Nephron progenitor cell (in vitro differentiated cells): Measurements from ENCODE around the gene NUDT16L1.
A peak's percentile ranks its signal among the peaks of the same experiment; 100 is the strongest.

Experiments used
- DNase-seq: peaks from one replicate; pipeline ENCODE4 v3.0.0; 2021
- H3K27ac Mint-ChIP-seq: 2 replicates; pipeline ENCODE4 v1.8.0; 2021; ENCODE audit warnings: mild to moderate bottlenecking, moderate library complexity, mixed read lengths
- H3K27me3 Mint-ChIP-seq: 2 replicates; pipeline ENCODE4 v1.8.0; 2021; ENCODE audit warnings: mild to moderate bottlenecking, low read depth, mixed read lengths; ENCODE audit not compliant: poor library complexity
- H3K36me3 Mint-ChIP-seq: 2 replicates; pipeline ENCODE4 v1.8.0; 2021; ENCODE audit warnings: low read depth, mixed read lengths
- H3K4me1 Mint-ChIP-seq: 2 replicates; pipeline ENCODE4 v1.8.0; 2021; ENCODE audit warnings: mixed read lengths
- H3K4me3 Mint-ChIP-seq: 2 replicates; pipeline ENCODE4 v1.8.0; 2021; ENCODE audit warnings: mild to moderate bottlenecking, moderate library complexity, mixed read lengths
- H3K9me3 Mint-ChIP-seq: 2 replicates; pipeline ENCODE4 v1.8.0; 2021; ENCODE audit warnings: mild to moderate bottlenecking, moderate library complexity, mixed read lengths
- TF ChIP-seq, protein P1 (sequence below): fragments of 200-600 bp; sonication (generic); IDR thresholded peaks from 2 replicates; pipeline ENCODE4 v1.5.0; 2021; ENCODE audit warnings: antibody characterized with exemption

NUDT16L1 gene

DNA sequence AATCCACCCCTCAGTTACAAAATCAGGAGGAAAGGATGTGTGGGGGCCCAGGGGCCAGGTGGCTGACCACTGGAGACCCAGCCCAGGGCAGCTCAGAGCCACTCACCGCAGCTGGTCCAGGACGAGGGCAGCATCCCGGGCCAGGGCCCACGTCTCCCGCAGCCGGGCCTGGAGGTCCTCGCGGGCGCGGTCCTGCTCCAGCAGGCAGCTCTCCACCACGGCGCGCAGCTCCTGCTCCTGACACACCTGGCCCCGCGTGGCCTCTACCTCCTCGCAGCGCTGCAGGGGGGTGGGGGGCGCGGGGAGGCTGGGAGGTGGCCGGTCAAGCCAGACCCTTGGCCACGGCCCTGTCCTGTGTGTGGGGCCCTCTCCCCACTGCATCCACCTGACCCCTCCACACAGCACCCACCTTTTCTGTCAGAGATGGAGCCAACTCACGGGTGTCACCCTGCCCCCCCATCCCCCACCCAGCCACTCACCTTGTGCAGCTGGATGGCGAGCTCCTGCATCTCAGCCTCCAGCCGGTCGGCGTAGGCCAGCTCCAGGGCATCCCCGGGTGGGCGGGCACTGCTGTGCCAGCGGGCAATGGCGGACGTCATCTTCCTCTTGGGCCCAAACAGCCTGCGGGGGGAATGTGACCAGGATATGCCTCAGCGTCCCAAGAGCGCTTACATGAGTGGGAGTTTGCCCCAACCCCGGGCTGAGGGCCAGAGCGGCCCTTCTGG is 5.1 kb downstream of the NUDT16L1 start:
- H3K36me3 Mint-ChIP-seq: peaks cover 18% of the 10 kb centered on the region
- DNase-seq: no peak

DNA sequence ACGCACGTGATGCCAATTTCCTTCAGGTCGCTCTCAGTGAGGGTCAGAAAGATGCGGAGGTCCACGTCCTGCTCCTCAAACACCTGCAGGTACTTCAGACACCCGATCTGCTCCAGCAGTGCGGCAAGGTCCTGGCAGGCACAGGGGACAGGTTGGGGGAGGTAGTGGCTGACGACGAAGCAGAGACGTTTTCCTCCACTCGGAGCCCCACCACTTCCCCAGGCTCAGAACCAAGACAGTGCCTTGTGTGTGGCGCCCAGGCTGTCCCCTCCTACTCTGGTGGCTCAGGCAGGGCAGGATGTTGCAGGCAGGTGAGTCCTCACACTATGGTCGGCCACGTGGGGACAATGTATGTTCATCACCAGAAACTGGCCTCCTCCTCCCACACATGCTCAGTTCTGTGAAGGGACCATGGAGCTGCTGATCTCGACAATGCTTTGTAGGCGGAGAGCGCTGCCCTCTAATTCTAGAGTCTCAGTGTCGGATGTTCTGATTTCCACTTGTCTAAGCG is 5.7 kb downstream of the NUDT16L1 start:
- peak overlapping the region; percentile 80 for H3K27ac Mint-ChIP-seq
- no peaks in the 10 kb centered on the region for H3K9me3 Mint-ChIP-seq
- peaks cover 59% of the 10 kb centered on the region for H3K4me1 Mint-ChIP-seq
- no peaks in the 10 kb centered on the region for H3K27me3 Mint-ChIP-seq
- no peak overlapping the region for H3K4me3 Mint-ChIP-seq
- H3K36me3 Mint-ChIP-seq: peaks cover 18% of the 10 kb centered on the region
- TF ChIP-seq, protein P1, sequence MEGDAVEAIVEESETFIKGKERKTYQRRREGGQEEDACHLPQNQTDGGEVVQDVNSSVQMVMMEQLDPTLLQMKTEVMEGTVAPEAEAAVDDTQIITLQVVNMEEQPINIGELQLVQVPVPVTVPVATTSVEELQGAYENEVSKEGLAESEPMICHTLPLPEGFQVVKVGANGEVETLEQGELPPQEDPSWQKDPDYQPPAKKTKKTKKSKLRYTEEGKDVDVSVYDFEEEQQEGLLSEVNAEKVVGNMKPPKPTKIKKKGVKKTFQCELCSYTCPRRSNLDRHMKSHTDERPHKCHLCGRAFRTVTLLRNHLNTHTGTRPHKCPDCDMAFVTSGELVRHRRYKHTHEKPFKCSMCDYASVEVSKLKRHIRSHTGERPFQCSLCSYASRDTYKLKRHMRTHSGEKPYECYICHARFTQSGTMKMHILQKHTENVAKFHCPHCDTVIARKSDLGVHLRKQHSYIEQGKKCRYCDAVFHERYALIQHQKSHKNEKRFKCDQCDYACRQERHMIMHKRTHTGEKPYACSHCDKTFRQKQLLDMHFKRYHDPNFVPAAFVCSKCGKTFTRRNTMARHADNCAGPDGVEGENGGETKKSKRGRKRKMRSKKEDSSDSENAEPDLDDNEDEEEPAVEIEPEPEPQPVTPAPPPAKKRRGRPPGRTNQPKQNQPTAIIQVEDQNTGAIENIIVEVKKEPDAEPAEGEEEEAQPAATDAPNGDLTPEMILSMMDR: no peak
- DNase-seq: no peak

More for the DNA sequence above, 5.1 kb downstream of the NUDT16L1 start:
- Mint-ChIP-seq H3K4me3 (no peak overlapping the region), H3K27me3 (no peaks in the 10 kb centered on the region), H3K4me1 (peaks cover 53% of the 10 kb centered on the region), H3K27ac (peak overlapping the region; percentile 80), H3K9me3 (no peaks in the 10 kb centered on the region)
- TF ChIP-seq, protein P1: no peak

DNA sequence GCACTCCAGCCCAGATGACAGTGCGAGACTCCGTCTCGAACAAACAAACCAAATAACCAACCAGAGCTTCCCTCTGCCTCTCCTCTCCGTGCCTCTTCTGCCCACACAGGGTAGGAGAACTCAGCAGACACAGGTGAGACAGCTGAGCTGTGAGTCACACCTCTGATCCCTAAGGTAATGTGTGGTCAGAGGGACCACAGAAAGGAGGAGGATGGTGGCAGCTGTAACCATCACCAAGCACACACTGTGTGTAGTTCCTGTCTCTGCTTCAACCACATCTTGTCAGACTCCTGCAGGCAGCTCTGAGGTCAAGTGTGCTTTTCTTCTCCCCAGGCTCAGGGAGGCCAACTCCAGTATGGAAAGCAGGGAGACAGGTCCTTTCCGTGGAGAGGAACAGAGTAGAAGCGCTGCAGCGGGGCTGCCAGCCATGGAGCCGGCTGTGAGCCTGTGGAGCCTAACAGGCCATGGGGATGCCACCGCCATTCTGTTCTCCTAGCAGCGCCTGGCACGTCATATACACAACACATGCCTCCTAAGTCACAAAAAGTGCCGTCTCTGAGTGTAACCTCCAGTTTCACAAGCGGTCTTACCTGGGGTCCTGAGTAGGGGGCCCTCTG is 7.1 kb downstream of the NUDT16L1 start:
- H3K27me3 Mint-ChIP-seq: no peaks in the 10 kb centered on the region
- no peak overlapping the region for H3K4me3 Mint-ChIP-seq
- H3K4me1 Mint-ChIP-seq: peaks cover 61% of the 10 kb centered on the region
- TF ChIP-seq, protein P1: no peak
- DNase-seq: no peak
- no peaks in the 10 kb centered on the region for H3K9me3 Mint-ChIP-seq
- H3K27ac Mint-ChIP-seq: no peak overlapping the region
- peaks cover 24% of the 10 kb centered on the region for H3K36me3 Mint-ChIP-seq

DNA sequence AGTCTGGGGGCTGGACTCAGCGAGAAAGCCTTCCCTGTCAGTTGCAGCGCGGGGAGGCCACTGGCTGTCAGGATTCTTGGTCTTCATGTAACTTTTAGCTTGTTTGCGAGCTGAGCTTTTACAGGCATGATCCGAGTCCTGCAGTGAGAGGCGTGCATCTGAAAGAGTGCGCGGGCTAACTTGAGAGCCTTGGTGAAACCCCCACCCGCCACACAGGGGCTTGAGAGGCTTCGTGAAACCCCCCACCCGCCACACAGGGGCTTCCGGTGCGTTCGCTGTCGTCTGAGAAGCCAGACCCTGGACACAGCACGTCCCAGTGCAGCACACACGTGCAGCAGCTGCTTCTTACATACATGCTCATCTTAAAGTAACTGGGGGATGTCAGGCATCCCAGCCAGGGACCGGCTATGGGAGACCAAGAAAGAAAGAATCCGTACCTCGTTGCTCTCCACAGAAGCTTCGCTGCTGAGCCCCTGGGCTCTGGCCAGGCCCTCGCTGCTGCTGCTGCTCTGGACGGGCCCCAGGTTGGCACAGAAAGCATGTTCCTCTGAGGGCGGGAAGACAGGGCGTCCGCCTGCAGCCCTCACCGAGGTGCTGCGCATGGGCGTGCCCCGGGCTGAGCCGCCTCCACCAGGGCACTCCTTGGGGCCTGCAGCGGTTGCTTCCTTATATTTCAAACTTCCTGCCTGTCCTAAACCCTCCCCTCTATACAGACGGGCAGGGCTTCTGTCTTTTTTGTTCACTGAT is 7.8 kb downstream of the NUDT16L1 start:
- Mint-ChIP-seq H3K4me1 (peaks cover 58% of the 10 kb centered on the region), H3K36me3 (peaks cover 23% of the 10 kb centered on the region), H3K4me3 (no peak overlapping the region), H3K27ac (no peak overlapping the region), H3K27me3 (no peaks in the 10 kb centered on the region), H3K9me3 (no peaks in the 10 kb centered on the region)
- DNase-seq: no peak
- TF ChIP-seq, protein P1: no peak

DNA sequence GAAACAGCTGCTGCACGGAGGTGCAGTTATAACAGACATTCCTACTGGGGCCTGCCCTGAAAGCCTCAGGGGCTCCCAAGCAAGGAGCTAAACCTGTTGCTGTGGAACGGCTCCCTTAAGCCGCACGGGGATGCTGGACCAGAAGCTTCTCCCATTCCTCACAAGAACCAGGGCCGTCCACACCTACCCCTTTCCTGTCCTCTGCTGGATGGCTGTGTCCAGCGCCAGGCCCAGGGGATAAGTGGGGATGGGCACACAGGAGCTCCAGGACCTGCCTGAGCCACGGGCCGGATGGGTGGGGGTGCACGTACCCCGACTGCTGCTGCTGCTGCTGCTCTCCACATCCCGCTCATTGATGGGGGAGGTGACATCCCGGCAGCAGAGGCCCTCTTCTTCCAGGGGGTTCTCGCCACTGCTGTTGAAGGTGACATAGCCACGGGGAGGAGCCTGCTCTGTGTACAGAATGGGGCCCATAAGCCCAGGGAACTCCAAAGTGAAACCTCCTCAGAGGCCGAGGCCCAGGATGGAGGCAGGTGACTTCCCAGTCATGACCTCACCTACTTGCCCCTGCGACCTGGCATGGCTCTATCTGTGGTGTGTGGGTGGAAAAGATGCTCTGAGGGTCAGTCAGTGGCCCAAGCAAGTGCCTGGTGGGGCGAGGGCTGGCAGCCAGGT is 8.6 kb downstream of the NUDT16L1 start:
- Mint-ChIP-seq H3K27me3 (no peaks in the 10 kb centered on the region), H3K4me1 (peaks cover 58% of the 10 kb centered on the region), H3K9me3 (no peaks in the 10 kb centered on the region), H3K4me3 (no peak overlapping the region), H3K27ac (peak overlapping the region; percentile 92), H3K36me3 (peaks cover 29% of the 10 kb centered on the region)
- TF ChIP-seq, protein P1: no peak
- DNase-seq: no peak
